ENCODE data around the gene IL17RE.

DNA sequence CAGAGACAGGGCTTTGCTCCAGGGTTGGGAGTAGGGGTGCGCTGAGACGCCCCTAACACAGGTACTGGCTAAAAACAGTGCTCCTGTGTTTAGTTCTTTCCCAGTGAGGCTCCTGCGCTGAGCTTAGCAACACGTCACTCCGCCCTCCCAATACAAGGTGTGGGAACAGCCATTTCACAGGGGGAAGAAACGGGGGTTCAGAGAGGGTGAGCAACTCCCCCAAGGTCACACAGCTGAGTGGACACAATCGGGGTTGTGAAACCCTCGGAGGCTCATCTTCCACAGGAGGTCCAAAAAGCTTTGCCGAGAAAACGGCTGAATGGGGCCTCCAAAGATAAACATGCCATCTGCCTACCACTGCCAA, 48.9 kb downstream of the IL17RE start:
- no peak for TF ChIP-seq SPI1 (IDR thresholded peaks at IDR 0.05; ENCODE audit: low read depth, low read length)
- no peak for TF ChIP-seq POLR2AphosphoS5 (IDR thresholded peaks at IDR 0.05; ENCODE audit: low read depth, low read length)
- TF ChIP-seq POLR2A (IDR thresholded peaks at IDR 0.05; ENCODE audit: low read depth, low read length) = no peak
- TF ChIP-seq TAF1 (IDR thresholded peaks at IDR 0.05; ENCODE audit: low read depth, low read length) = no peak

Data from GM12891 (cell line).